Heart left ventricle (tissue), 16 donors: ENCODE results near the gene PTGFRN. TPM values are rescaled to one million over a fixed set of nuclear protein-coding genes. Genes with fewer than 3 reads are reported as not detected.

Experiments
- ATAC-seq, 4 donors: fragments of 200-7000 bp; cut with Tn5 transposase; one replicate each; pipeline ENCODE4 v1.9.1; 2020 to 2022; ENCODE audit warnings: moderate library complexity in 4 of 4, mild to moderate bottlenecking in 3 of 4, moderate number of reproducible peaks in 1 of 4
- DNase-seq, 5 donors: peaks; one replicate each; pipeline ENCODE4 v3.0.0-alpha.2; 2020
- H3K27ac ChIP-seq, 12 donors: fragments of 200-600 bp; sonication (generic) in 4 of 12; one replicate each; pipeline versions ENCODE4 v1.5.0 to v1.8.0; 2016 to 2022; ENCODE audit warnings: mild to moderate bottlenecking in 2 of 12
- H3K27me3 ChIP-seq, 9 donors: fragments of 200-600 bp; sonication (generic) in 2 of 9; one replicate each; pipeline versions ENCODE4 v1.5.1 to v1.8.0; 2016 to 2022; ENCODE audit warnings: mild to moderate bottlenecking in 3 of 9
- H3K36me3 ChIP-seq, 9 donors: fragments of 200-600 bp; sonication (generic) in 2 of 9; one replicate each; pipeline versions ENCODE4 v1.5.0 to v1.8.0; 2018 to 2022; ENCODE audit warnings: mild to moderate bottlenecking in 2 of 9
- H3K4me1 ChIP-seq, 12 donors: fragments of 200-600 bp; sonication (generic) in 4 of 12; one replicate each; pipeline versions ENCODE4 v1.5.0 to v1.8.0; 2016 to 2022; ENCODE audit warnings: mild to moderate bottlenecking in 3 of 12
- H3K4me3 ChIP-seq, 12 donors: fragments of 200-600 bp; sonication (generic) in 4 of 12; one replicate each; pipeline versions ENCODE4 v1.5.0 to v1.8.0; 2017 to 2022; ENCODE audit warnings: mild to moderate bottlenecking in 9 of 12, moderate library complexity in 4 of 12
- H3K9me3 ChIP-seq, 12 donors: fragments of 200-600 bp; sonication (generic) in 4 of 12; one replicate each; pipeline versions ENCODE4 v1.5.0 to v1.8.0; 2016 to 2022; ENCODE audit warnings: mild to moderate bottlenecking in 1 of 12
- CTCF ChIP-seq, 12 donors: fragments of 200-600 bp; sonication (generic) in 4 of 12; IDR thresholded peaks; one replicate each; pipeline versions ENCODE4 v1.5.0 to v1.8.0; 2018 to 2022; ENCODE audit warnings: antibody characterized with exemption in 12 of 12, mild to moderate bottlenecking in 5 of 12
- POLR2A ChIP-seq, 2 donors: fragments of 450-650 bp; IDR thresholded peaks; one replicate each; pipeline ENCODE4 v1.6.1; 2017; ENCODE audit warnings: antibody characterized with exemption in 2 of 2, mild to moderate bottlenecking in 2 of 2, moderate library complexity in 2 of 2
- WGBS, 4 donors: extraction: QIAGEN DNeasy Blood & Tissue Kit in 2 of 4; methylation state at CpG; one replicate each; pipeline versions ENCODE4 v1.1.5 to v1.1.7; 2013 to 2018; 5-methylcytosine and 5-hydroxymethylcytosine counted together
- intact Hi-C, 10 donors: fragments of 100-400 bp; cut with DNase I; formaldehyde crosslinking; loops; one replicate each; pipeline versions ENCODE4 v1.11.1 to v1.14.2; 2022
- polyA plus RNA-seq, 2 donors: library from polyadenylated mRNA; stranded (reverse); fragments of 200-250 nt; gene quantifications; one replicate each; pipeline ENCODE4 v1.2.3, GENCODE V29; 2013
- total RNA-seq, 9 donors: library from RNA; depleted of rRNA in 2 of 9; stranded (reverse); fragments of >200 nt in 2 of 9; fragmentation: NEBNext Ultra II Directional in 3 of 9; extraction: Animal tissue kit (Norgen Biotek cat#: 25700) in 3 of 9; gene quantifications; one replicate each; pipeline versions ENCODE4 v1.1.0 to v1.2.4, GENCODE V29; 2016 to 2023
- donor health status: ischemic (EF 13 %, LVEDD 7.1; RV severe dilation, severe dysfunction).
- donor health status: healthy with polysubstance abuse.
- donor health status: DM: no; HTN: yes; CAD: no.
- donor health status: DM: no; HTN: no; CAD: no.
- donor health status: ischemic (EF 25% LVEDD 6.9; RV normal size, moderate dysfunction).
- donor health status: ischemic (EF 25% LVEDD 5.7; RV mildly dilated, moderate dysfunction).
- donor health status: healthy.
- donor health status: DM: yes; HTN: yes; CAD: no.
- donor health status: ischemic (EF 35%, LVEDD 5.7; RV mildly dilated, moderate dysfunction).
- donor health status: nonischemic (EF 11% LVEDD 7.7; RV severe dilation, severe dysfunction).
- donor health status: DM: yes; HTN: yes; CAD: no.
- donor health status: PGD.
- donor health status: ischemic (EF 29% LVEDD 5.4; RV normal size, mild dysfunction).
- donor health status: nonischemic (EF 23%, LVEDD 6.1; RV moderate dilation, normal function).

Gene PTGFRN
- total and polyA plus RNA-seq, 11 donors, result 21.5 to 231 (median 98.7) TPM

GRCh38 chr1:116986421-116987255 is 76.9 kb downstream of the PTGFRN start:
- Histone ChIP-seq H3K27me3 (no peaks in the 10 kb centered on the region), H3K9me3 (no peaks in the 10 kb centered on the region), H3K36me3 (peaks cover 0 to 35% (median 6%) of the 10 kb centered on the region in 9 donors), H3K4me3 (peak overlapping the region in 1 of 12 donors; percentile 19), H3K27ac (no peak overlapping the region), H3K4me1 (peaks cover 0 to 72% (median 29%) of the 10 kb centered on the region in 12 donors)
- no peak for DNase-seq
- no peak for ATAC-seq
- intact Hi-C loops, result loop anchor here in 3 of 10 donors (5.0 to 10.0 kb wide), 3 partner anchors 48 to 74 kb away; no protein-coding TSS in a partner anchor
- WGBS, 4 donors, result 87 to 90% (median 88%) methylated on average over 29 of the region's 29 CpGs
- no peak for TF ChIP-seq CTCF (IDR thresholded peaks at IDR 0.05)
- TF ChIP-seq POLR2A (IDR thresholded peaks at IDR 0.05), result no peak

- peaks cover 0 to 40% (median 6%) of the 10 kb centered on the region in 9 donors for H3K36me3 ChIP-seq
Observed at GRCh38 chr1:116987256-116987555, 77.5 kb downstream of the PTGFRN start.

GRCh38 chr1:116988248-116988647 is 78.5 kb downstream of the PTGFRN start:
- peaks cover 0 to 42% (median 6%) of the 10 kb centered on the region in 9 donors for H3K36me3 ChIP-seq
- peaks cover 0 to 65% (median 24%) of the 10 kb centered on the region in 12 donors for H3K4me1 ChIP-seq
- peak in 3 of 5 donors; percentile 37 to 62 (median 52) for DNase-seq
- H3K27ac ChIP-seq, result peak overlapping the region in 9 of 12 donors; percentile 22 to 87 (median 38)
- H3K9me3 ChIP-seq, result no peaks in the 10 kb centered on the region
- no peak for TF ChIP-seq CTCF (IDR thresholded peaks at IDR 0.05)
- TF ChIP-seq POLR2A (IDR thresholded peaks at IDR 0.05), result no peak
- peak in 3 of 4 donors; percentile 29 to 40 (median 36) for ATAC-seq
- 67 to 86% (median 78%) methylated on average over 7 of the region's 7 CpGs for WGBS, 4 donors
- H3K4me3 ChIP-seq, result no peak overlapping the region
- H3K27me3 ChIP-seq, result no peaks in the 10 kb centered on the region
- intact Hi-C loops, result loop anchor here in 3 of 10 donors (5.0 to 10.0 kb wide), 3 partner anchors 47 to 76 kb away; no protein-coding TSS in a partner anchor

More at GRCh38 chr1:116987256-116987555, 77.5 kb downstream of the PTGFRN start:
- H3K27ac ChIP-seq, result peak overlapping the region in 2 of 12 donors; percentile 32 to 67
- no peaks in the 10 kb centered on the region for H3K9me3 ChIP-seq
- intact Hi-C loops, result loop anchor here in 3 of 10 donors (5.0 to 10.0 kb wide), 3 partner anchors 48 to 75 kb away; no protein-coding TSS in a partner anchor
- H3K4me3 ChIP-seq, result peak overlapping the region in 1 of 12 donors; percentile 19
- 66 to 83% (median 71%) methylated on average over 11 of the region's 11 CpGs for WGBS, 4 donors
- H3K27me3 ChIP-seq, result no peaks in the 10 kb centered on the region
- DNase-seq (peak in 2 of 5 donors; percentile 42 to 74), ATAC-seq (no peak)
- H3K4me1 ChIP-seq, result peaks cover 0 to 73% (median 29%) of the 10 kb centered on the region in 12 donors
- TF ChIP-seq CTCF (IDR thresholded peaks at IDR 0.05) (no peak), POLR2A (IDR thresholded peaks at IDR 0.05) (no peak)

- WGBS, 4 donors, result 94 to 100% (median 95%) methylated on average over 2 of the region's 2 CpGs
- Histone ChIP-seq H3K27me3 (no peaks in the 10 kb centered on the region), H3K4me3 (no peak overlapping the region), H3K36me3 (peaks cover 0 to 42% (median 6%) of the 10 kb centered on the region in 9 donors), H3K4me1 (peaks cover 0 to 58% (median 22%) of the 10 kb centered on the region in 12 donors), H3K9me3 (no peaks in the 10 kb centered on the region), H3K27ac (peak overlapping the region in 9 of 12 donors; percentile 22 to 87 (median 38))
- no peak for ATAC-seq
- intact Hi-C loops, result loop anchor here in 3 of 10 donors (5.0 to 10.0 kb wide), 3 partner anchors 46 to 77 kb away; no protein-coding TSS in a partner anchor
- TF ChIP-seq POLR2A (IDR thresholded peaks at IDR 0.05) (no peak), CTCF (IDR thresholded peaks at IDR 0.05) (no peak)
- no peak for DNase-seq
Observed at GRCh38 chr1:116988908-116989307, 79.2 kb downstream of the PTGFRN start.
